Stimulated activated CD8-positive, alpha-beta memory T cell treated with anti-CD3 and anti-CD28 coated beads, Interleukin-4, amount 100 ng/mL, for 24 hours (primary cell): Measurements from ENCODE around the gene SNRNP70.

Experiments
- DNase-seq: peaks from one replicate; pipeline ENCODE4 v3.0.0-alpha.2; 2020; ENCODE audit warnings: low read depth

SNRNP70 gene

DNA sequence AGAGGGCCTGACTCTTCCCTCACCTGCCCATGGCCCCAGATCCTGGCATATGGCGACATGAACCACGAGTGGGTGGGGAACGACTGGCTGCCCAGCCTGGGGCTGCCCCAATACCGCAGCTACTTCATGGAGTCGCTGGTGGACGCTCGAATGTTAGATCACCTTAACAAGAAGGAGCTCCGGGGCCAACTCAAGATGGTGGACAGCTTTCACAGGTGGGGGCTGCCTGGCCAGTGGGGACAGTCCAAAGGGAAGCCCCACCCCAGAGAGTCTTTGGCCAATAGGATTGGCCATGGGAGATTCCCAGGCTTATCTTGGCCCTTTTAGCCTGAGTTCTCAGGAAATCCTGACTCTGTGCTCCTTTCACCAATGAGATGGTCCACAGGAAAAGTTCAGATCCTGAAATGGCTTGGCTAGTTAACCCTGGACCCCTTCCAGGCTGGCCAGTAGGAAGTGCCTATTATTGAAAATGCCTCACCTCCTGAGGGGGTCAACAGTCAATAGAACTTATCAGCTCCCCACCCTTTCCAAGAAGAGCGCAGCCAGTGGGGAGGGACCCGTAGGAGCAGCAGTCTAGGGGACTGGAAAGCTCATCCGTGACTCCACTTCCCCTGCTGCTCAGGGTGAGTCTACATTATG is 62.9 kb downstream of the SNRNP70 start:
- no peak for DNase-seq

DNA sequence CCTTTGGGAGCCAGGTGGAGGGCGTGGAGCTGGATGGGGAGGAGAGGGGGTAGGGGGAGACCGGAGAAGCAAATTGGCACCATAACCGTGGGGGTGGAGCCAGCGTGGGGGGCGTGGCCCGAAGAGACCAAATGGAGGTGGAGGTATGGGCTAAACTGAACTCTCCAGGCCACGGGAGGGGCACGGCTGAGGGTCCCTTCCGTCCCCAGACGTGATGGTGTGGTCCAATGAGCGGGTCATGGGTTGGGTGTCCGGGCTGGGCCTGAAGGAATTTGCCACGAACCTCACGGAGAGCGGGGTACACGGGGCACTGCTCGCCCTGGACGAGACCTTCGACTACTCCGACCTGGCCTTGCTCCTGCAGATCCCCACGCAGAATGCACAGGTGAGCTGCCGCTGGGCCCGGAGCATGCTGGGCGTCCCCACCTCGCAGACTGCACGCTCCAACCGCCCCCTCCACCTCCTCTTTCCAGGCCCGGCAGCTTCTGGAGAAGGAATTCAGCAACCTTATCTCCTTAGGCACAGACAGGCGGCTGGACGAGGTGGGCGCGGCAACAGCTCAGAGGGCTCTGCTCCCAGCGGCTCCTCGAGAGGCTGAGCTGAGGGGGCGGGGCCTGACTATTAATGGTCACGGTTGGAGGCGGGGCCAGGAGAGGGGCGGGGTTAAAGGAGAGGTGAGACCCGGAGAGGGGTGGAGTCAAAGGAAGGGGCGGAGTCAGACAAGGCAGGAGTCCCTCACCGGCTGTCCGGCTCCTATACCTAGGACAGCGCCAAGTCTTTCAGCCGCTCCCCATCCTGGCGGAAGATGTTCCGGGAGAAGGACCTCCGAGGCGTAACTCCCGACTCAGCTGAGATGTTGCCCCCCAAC is 63.8 kb downstream of the SNRNP70 start:
- peak; percentile 72 for DNase-seq

DNA sequence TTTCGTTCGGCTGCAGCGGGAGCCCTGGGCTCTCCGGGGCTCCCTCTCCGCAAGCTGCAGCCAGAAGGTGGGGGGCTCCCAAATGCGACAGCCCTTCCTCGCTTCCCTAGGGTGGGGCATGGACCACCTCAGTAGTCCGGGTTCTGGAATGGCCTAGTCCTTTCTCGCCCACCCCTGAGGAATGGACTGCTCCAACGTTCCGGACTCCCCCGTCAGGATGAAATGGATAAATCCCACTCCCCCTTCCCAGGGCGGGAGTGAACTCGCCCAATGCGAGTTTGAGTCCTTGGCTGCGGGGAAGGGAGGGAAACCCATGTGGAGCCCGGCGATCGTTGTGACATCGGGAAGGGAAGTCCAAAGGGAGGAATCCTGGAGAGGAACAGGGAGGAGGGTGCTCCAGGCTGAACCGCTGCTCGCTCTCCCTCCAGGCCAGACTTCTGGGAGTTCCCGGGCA is 64.4 kb downstream of the SNRNP70 start:
- no peak for DNase-seq

DNA sequence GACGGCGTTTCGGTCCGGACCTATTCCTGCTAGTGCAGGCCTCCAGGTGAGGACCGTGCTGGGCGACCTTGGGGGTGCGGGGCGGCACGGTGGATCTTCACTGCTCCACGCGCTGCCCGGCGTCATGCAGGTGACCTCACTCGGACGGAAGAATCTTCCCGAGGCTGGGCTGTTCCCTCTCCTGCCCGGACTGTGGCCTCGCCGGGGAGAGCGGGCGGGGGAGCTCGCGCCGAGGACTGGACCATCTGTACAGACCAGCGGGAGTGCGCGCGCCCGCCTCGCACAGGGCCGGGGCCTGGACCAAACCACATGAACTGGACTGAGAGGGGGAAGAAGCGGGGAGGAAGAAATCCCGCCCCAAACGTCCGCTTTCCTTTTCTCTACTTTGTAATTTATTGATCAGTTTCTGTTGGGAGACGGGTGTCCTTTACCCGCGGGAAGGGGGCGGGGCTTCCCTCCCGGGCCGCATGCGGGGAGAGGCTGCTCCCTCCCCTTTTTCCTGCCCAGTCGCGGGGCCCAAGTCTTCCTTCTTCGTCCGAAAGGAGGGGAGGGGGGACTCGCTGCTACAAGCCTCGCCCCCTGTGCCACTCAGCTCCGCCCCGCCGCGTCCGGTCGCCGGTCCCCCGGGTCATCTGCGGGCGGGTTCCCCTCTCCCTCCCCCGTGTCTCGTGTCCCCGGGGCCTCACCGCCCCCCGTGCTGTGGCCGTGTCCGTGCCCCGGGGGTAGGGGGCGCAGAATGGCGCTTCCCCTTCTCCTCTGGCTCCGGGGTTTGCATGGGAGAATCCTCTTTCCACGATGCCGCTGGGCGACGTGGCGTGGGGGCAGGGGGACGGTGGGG is 65.1 kb downstream of the SNRNP70 start:
- DNase-seq, result no peak

DNA sequence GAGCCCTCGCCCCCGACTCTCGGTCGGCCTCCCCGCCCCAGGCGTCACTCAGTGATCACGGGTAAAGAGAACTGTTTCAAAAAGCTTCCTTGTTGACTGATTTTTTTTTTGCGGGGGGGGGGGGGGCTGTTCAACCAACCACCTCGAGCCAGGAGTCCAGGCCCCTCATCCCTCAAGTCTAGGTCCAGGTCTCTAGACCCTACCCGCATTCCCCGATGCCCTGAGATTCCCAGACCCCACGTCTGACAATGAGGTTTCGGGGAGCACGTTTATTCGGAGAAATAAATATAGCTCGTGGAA is 65.6 kb downstream of the SNRNP70 start:
- DNase-seq, result no peak

DNA sequence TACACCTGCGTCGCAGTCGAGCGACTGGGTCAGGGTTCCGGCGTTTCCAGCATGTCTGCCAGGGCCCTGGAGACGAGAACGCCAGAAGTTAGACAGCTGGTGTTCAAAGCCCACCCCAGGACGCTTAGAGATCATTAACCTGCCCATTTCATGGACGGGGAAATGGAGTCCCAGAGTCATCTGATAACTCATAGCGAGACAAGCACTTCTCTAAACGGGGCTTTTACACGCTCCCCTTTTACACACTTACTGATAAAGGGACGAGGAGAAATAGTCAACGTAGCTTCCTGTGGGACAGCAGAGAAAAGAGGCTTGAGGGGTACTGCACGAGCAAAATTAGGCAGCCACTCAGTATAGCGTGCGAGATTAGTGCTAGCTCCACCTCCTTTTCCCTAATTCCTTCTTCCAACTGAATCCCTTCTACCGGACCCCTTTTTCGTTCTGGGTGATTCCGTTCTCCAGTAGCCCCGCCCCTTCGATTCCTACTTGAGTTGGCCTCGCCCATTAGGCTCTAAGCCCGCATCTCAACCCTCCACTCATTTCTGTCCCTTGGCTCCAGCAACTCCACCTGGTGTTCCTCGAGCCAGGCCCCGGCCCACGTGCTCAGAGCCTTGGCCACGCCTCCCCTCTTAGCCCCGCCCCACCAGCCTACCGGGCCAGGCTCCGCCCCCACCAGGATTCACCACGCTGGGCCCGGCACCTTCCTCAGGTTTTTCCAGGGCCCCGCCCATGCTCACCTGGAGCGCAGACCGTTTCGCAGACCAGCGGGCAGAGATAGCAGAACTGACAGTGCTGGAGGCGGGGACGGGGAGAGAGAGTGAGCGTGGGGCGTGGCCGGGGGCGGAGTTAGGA is 66.2 kb downstream of the SNRNP70 start:
- no peak for DNase-seq

DNA sequence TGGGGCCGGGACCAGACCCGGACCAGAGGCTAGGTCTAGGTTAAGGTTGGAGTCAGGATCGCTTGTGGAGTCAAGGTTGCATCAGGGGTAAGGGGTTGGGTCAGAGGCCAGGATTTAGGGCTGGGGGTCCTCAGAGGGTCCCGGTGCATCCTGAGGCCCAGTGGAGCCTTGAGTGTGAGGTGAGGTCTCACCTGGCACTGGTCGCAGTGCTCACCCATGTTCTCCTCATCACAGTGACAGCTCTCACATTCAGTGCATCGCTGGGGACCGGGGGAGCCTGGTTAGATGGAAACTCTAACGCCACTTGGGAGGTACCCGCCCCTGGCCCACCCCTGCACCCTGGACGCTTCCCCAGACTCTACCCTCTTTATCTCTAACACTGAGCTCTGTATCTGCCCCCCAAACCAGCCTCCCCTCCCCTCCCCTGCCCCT is 66.9 kb downstream of the SNRNP70 start:
- no peak for DNase-seq

DNA sequence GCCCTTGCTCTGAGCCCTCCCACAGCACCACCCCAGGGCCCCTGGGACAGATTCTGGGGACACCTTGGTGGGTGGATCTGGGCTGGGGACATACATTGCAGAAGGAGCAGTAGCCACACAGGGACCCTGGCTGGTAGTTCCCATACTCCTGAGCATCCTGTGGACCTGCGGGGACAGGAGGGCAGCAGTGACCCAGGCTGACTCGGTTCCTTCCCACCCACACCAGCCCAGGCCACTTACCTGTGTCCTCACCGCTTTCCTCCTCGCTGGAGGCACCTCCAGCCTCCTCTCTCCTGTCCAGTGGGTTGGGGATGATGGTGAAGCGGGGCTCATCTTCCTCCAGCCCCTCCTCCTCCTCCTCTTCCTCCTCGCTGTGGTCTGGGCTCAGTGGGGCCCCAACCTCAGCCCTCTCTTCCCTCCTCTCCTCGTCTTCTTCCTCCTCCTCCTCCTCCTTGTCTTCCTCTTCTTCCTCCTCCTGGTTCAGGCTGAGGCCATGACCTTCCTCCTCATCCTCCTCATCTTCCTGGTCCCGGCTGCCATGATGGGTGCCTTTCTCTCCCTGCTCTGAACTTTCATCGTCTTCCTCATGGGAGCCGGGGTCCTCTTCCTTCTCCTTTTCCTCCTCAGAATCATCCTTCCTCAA is 68.0 kb downstream of the SNRNP70 start:
- no peak for DNase-seq

DNA sequence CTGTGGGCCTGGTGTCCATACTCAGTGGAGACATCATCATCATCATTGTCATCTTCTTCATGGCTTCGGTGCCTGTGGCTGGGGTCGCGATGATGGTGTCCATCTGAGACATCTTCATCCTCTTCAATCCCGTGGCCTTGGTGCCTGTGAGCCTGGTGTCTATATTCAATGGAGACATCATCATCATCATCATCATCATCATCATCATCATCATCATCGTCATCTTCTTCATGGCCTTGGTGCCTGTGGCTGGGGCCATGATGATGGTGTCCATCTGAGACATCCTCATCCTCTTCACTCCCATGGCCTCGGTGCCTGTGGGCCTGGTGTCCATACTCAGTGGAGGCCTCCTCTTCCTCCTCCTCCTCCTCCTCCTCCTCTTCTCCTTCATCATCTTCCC is 69.0 kb downstream of the SNRNP70 start:
- no peak for DNase-seq

DNA sequence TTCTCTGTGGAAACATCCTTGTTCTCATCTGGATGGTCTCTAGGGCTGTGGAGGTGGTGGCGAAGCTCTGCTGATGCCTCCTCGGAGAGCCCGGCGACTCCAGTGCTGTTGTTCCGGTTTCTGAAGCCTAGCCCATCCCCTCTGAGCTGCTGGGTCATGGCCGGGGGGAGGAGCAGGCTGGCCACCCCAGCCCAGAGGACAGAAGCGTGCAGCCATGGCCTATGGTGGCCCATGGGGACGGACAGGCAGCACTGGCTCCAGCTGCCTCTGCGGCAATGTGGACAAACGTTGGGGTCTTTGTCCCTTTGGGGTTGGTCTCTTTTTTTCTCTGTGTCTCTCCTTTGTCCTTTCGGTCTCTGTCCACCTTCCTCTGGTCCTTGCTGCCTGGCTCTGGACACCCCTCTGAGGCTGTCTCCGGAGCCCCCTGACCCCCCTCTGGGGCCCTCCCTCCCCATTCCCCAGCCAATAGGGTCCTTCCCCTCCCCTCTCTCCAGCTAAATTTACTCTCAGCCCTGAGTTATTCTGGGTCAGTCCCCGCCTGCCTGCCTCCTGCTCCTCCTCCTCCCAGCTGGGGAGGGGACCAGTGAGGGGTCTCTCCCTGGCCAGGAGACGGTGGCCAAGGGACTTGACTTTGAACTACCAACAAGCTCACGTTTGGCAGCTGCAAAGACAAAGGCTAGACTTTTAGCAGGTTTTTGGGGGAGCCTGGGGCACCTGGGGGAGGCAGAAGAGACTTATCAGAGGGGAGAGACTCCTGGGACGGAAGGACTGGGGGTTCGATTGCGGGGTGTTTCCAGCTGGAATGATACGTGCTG is 70.0 kb downstream of the SNRNP70 start, which contains the start of gene HRC:
Gene HRC, minus strand, starts transcription at position 392 of the 815 bp plus-strand sequence. Its CDS starts 159 bp downstream, at position 233.
- DNase-seq, result no peak

DNA sequence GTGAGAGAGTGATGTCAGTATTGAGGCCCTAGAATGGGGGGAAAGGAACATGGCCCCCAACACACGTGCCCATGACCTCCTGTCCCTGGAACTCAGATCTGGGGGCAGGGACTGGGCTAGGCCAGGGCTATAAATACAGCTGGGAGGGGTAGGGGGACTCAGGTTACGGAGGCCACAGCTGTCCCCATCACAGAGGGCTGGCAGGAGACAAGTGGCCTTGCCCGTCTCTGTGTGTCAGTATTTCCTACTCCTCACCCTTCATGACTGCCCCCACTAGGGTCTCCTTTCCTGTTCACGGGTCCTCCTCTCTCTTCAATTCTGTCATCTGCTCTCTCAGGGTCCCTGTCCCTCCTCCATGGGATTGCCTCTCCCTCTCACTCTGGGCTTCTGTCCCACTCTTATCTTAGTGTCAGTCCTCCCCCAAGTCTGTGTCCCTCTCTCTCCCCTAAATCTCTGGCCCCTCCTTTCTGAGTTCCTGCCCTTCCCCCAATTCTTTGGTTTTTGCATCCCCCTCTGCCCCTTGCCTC is 70.6 kb downstream of the SNRNP70 start:
- DNase-seq, result no peak

DNA sequence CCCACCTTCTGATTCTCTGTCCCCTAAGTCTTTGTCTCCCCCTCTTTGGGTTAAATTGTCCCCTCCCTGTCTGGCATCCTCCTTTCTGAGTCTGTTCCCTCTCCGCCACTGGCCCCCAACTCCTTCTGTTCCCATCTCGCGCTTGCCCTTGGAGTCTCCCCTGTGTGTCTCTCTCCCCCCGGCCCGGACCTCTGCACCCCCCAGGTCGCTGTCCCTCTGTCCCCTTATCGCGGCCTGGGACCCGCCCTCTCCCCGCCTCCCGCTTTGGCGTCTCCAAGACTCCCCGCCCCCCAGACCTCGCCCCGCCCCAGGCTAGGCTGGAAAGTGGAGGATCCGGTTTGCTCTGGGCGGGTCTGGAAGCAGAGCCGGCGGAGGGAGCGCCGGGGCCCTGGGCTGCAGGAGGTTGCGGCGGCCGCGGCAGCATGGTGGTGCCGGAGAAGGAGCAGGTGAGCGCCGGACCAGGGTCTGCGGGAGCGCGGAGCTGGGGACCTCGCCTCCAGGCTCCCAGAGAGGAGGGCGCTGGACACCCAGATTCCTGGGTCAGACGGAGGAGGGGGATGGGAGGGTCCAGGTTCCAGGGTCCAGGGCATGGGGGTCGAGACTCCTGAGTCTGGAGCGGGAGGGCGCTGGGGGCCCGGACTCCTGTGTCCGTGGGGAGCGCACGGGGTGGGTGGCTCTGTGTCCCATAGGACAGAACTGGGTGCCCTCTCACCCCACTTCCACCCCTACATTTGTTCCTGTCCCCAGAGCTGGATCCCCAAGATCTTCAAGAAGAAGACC is 72.4 kb downstream of the SNRNP70 start, which contains the start of gene TRPM4:
Gene TRPM4, plus strand, starts transcription at position 348 of the 780 bp plus-strand sequence. Its CDS starts 75 bp downstream, at position 423.
- peak; percentile 44 for DNase-seq
